Activated T-cell treated with anti-CD3 and anti-CD28 coated beads for 4 hours (primary cell): ENCODE measurements around the gene ZFHX3.

ENCODE experiments used
- DNase-seq: peaks from one replicate; pipeline ENCODE4 v3.0.0-alpha.2; 2020

The ZFHX3 gene

DNA sequence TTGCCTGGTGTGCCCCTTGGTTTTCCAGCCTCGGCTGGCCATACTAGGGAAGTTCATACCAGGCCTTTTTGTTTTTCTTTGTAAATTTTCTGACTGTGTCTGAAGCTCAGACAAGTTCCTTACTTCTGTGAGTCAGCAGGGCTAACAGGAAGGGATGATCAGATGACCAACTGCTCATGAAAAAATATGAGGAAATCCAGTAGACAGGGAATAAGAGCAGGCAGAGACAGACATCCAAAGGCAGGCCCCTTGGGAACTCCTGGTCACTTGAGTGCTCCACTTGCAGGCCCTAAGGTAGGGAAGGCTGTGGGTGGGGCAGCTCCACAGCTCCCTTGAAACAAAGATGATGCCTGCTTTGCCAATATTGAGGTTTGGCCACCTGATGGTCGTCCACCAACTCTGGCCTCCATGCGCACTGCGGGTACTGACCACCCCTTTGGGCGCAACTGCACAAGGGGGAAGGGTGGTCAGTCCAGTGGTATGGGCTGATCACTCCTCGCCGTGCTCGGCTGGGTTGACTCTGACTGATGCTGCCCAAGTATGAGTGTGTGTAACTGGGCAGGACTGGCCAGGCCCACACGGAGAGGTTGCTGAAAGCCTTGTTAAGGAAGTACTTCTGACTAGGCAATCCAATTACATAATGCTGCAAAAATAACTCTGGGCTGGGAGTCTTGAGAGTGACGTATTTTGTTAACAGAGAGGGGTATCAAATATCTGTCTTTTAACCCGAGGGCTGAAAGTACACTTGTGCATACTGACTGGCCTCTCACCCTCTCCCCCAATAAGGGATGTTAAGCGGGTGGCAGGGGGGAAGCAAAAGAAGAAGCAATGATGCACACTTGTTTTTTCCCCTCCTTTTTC, 20.8 kb upstream of the ZFHX3 start:
- no peak for DNase-seq

- no peak for DNase-seq
These were observed 20.0 kb upstream of the ZFHX3 start for GRCh38 chr16:73067671-73068540.

GRCh38 chr16:73066927-73067670, 19.2 kb upstream of the ZFHX3 start:
- DNase-seq: no peak

DNA sequence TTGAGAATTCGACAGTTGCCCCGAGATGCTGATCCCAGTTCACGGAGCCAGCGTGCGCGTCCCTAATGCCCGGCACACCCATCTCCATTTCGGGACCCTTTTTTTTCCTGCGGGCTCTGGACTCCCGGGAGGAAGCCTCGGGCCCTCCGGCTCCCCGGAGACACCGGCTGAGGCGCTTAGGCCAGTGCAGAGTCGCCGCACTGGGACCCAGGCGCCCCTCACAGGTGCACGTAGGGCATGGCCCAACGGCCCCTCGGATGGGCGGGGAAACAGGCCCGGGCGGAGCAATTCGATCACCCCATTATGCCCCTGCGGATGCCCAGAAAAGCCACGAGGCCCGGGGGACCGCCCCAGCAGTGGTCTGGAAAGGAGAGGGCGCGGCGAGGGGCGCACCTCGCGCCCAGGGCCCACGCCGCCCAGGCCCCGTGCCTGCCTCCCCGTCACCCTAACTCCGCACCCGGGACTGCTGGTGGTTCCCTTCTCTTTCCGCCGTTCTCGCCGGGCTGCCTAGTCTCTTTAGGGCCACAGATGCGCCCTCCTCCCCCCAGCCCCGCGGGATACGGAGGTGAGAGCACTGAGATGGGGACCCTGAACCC, 18.5 kb upstream of the ZFHX3 start:
- no peak for DNase-seq

DNA sequence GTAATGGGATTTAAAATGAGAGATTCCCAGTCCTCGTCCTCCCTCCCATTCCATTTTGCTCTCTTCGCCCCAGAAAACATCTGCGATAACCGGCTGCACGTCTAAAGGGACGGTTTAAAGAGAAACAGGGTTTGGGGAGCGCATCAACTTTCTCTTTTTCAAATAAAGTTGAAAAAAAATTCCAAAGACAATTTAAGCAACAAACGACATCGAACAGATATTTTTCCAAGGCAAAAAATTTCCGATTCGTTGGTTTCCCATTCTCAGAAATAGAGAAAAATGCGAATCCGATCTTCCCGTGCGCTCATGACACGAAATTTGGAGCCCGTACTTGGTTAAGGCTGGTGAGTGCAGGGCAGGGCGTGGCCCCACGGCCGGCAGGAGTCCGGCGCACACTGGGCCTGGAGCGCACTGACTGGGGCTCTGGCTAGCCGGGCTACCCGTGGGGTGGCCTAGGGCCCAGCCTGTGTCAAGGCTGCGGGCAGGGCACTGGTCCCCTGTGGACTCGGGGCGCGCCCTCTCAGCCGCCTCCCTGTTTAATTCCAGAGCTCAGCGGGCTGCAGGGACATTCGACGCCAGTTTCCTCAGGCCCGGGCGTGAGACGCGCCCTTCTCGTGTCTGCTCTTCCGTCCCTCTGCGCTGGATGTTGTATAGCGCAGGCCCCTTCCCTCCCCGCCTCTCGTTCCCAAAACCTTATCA, 17.9 kb upstream of the ZFHX3 start:
- no peak for DNase-seq

GRCh38 chr16:73064994-73065545, 17.1 kb upstream of the ZFHX3 start:
- no peak for DNase-seq

GRCh38 chr16:73064212-73064993, 16.5 kb upstream of the ZFHX3 start:
- DNase-seq: no peak

GRCh38 chr16:73063854-73064211, 15.9 kb upstream of the ZFHX3 start:
- DNase-seq: no peak

DNA sequence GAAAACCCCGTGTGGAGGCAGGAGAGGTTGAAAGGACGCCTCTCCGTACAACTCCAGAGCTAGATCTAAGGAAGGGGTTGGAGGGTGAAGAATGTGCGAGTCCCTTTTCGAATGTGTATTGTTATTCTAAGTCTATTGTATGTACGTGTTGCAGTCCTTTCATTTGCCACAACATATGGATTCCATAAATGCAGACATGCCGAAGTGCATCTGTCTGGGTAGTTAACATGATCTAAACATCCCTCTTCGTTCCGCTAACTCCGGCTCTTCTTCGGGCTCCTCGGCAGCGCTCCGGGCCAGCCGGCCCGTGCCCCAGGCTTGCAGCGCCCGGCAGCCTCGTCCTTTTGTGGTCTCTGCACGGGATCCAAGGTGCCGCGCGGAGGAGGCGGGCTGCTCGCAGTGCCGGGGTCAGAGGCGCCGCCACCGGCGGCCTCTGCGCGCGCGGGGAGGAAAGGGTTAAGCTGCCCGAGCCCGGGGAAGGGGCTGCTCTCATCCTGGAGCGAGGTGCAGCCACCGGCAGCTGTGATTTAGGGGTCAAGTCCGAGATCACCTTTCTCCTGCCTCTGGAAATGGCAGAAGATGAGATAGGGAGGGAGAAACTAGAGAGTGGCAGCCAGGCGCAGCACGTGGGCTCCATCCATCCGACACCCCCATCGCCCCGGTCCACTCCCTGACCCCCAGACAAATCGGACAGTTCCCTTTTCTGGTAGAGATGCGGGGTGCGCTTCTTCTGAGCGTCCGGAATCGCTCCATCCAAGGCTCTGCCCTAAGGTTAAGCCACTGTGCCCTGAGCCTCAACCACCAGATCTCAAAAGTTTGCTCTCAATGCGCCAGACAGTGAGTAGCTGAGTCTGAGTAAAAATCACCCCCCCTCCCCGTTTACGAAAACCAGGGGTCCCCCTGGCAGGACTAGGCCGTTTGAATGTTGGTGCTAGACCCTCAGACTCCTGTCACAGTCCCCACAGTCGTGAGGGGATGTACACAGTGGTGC, 15.1 kb upstream of the ZFHX3 start:
- DNase-seq: no peak

- no peak for DNase-seq
These were observed 14.2 kb upstream of the ZFHX3 start for GRCh38 chr16:73062001-73062616.

GRCh38 chr16:73060892-73061490, 13.1 kb upstream of the ZFHX3 start:
- DNase-seq: no peak

DNA sequence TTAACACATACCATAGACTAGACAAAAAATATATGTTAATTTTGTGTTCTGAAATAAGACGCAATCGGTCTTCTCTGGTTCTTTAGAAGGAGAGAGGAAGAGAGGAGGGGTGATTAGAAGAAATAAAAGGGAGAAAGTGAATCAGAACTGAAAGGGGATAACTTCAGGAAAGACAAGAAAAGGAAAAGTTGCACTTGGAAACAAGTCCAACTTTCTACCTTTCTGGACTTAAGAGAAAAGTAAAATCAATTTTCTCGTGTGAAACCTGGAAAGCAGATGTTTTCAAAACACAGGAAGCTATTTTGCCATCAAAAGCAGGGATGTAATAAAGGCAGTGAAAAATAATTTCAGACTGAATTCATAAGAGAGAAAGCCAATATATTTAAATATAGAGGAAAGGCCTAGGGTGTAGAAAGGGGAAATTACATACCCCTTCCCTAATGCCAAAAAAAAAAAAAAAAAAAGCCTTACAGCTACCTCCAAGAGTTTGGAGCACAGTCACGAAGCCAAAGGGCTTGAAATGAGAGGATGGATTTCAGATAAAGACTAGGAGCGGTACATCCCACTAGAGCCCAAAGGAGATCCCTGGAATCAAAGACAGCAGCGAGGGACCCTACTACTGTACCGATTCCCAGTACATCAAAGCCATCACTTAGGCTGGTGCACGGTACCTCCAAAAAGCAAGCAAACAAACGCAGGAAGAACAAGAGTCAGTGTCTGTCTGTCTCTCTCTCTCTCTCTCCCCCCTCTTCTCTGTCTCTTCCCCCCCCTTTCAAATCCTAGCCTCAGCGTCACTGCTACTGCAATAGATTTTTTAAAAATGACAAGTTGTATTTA, 12.1 kb upstream of the ZFHX3 start:
- no peak for DNase-seq

DNA sequence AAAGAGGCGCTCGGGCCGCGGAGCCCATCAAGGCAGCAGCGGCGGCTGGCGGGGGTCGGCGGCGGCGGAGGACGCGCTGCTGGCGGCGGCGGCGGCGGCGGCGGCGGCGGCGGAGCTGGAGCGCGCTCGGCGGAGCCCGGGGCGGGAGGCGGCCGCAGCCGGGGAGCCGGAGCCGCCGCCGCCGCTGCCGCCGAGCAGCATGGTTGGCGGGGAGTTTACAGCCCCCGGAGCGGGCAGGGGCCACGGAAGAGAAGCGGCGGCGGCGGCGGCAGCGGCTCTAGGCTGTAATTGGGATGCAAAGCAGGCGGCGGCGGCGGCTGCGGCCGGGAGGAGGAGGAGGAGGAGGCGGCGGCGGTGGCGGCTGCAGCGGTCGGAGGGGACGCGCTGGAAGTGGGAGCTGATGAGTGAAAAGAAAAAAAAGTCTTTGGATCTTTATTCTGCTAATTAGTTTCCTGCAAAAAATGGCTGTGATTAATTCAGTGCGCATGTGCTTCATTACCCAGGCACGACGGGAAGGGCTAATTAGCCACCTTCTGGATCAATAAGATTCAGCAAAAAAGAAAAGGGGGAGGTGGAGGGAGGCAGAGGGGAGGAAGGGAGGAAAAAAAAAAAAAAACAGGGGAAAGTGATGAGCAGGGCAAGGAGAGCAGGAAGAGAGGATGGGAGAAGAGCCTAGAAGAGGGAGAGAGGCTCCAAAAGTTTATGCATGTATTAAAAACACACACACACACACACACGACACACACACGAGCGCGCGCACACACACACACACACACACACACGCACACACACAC, 10.9 kb upstream of the ZFHX3 start:
- DNase-seq: no peak

DNA sequence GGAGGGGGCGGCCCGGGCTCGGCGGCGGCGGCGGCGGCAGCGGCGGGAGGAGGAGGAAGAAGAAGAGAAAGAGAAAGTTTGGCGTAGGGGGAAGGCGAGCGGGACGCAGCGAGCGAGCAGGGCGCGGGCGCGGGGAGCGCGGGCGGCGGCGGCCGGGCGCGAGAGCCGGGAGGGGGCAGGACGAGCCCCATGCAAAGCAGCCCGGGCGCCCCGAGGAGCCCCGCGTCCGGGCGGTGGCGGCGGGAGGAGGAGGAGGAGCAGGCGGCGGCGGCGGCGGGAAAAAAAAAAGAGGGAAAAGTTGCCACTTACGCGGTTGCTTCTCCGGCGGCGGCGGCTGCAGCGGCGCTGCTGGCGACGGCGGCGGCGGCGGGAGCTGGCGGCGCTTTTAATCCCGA, 10.3 kb upstream of the ZFHX3 start:
- no peak for DNase-seq

- DNase-seq: no peak
These were observed 9.6 kb upstream of the ZFHX3 start for GRCh38 chr16:73057291-73058210.

- no peak for DNase-seq
These were observed 9.0 kb upstream of the ZFHX3 start for GRCh38 chr16:73056921-73057290.
